Glutamatergic neuron (in vitro differentiated cells): ENCODE results near the gene LGR4. TPM values are rescaled to one million over a fixed set of nuclear protein-coding genes. Genes with fewer than 3 reads are reported as not detected.

ENCODE experiments used
- DNase-seq: peaks from one replicate; pipeline ENCODE4 v3.0.0; 2022
- H3K27ac Mint-ChIP-seq: one replicate; pipeline ENCODE4 v1.8.0; 2020; ENCODE audit warnings: mild to moderate bottlenecking, mixed read lengths, inconsistent platforms; ENCODE audit not compliant: unreplicated experiment
- H3K27me3 Mint-ChIP-seq: one replicate; pipeline ENCODE4 v1.8.0; 2020; ENCODE audit warnings: mild to moderate bottlenecking, moderate library complexity, mixed read lengths, inconsistent platforms; ENCODE audit not compliant: unreplicated experiment
- H3K36me3 Mint-ChIP-seq: one replicate; pipeline ENCODE4 v1.8.0; 2020; ENCODE audit warnings: mild to moderate bottlenecking, mixed read lengths, inconsistent platforms; ENCODE audit not compliant: unreplicated experiment
- H3K4me1 Mint-ChIP-seq: one replicate; pipeline ENCODE4 v1.8.0; 2020; ENCODE audit warnings: mild to moderate bottlenecking, low read depth, mixed read lengths, inconsistent platforms; ENCODE audit not compliant: unreplicated experiment
- H3K4me3 Mint-ChIP-seq: one replicate; pipeline ENCODE4 v1.8.0; 2020; ENCODE audit warnings: mild to moderate bottlenecking, mixed read lengths, inconsistent platforms; ENCODE audit not compliant: unreplicated experiment
- H3K9me3 Mint-ChIP-seq: one replicate; pipeline ENCODE4 v1.8.0; 2020; ENCODE audit warnings: mild to moderate bottlenecking, moderate library complexity, mixed read lengths, inconsistent platforms; ENCODE audit not compliant: unreplicated experiment
- total RNA-seq: library from RNA; stranded (reverse); fragmentation: NEBNext Ultra II Directional; extraction: Animal tissue kit (Norgen Biotek cat#: 25700); gene quantifications from one replicate; pipeline ENCODE4 v1.2.1, GENCODE V29; 2021; ENCODE audit not compliant: unreplicated experiment
- TF ChIP-seq, protein P1 (sequence below): fragments of 200-600 bp; sonication (generic); IDR thresholded peaks from one replicate; pipeline ENCODE4 v1.5.0; 2021; ENCODE audit not compliant: partially characterized antibody, unreplicated experiment

The LGR4 gene
- total RNA-seq, 1 donor from 2014 or later, result 87.1 TPM

DNA sequence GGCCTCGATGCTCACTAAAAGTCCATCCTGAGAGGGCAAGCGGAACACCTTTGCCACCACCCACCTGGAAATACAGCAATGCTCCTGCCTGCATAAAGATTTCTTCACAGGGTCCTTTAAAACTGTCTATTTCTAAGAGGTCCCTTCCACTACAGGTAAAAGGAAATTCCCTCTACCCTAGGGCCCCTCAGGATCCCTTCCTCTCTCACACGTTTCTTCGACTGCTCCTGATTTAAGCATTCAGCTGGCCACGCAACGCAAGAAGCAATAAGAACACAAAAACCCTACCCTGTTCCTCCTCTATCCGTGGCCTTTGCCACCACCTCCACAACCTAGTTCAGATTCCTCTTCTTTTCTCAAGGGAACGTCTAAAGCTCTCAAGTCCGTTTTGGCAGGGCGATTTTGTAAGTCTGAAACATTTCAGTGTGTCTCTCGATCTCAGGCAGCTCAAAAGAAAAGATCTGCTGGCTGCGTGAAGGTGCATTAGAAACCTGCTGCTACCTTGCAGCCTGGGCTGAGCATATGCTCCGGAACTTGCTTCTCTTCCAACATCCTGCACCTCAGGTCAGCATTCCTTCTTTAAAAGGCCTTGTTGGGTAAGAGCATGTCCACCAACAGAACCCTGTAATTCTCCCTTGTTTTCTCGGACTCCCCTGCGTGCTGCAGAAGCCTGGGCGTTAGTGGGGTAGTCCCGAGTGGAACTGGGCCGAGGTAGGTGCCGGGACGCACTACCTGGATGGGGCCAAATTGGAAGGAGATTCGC is 1.6 kb downstream of the LGR4 start:
- Mint-ChIP-seq H3K9me3 (peaks cover 9% of the 10 kb centered on the region), H3K27me3 (peaks cover 11% of the 10 kb centered on the region), H3K36me3 (no peaks in the 10 kb centered on the region), H3K27ac (peak overlapping the region; percentile 50), H3K4me1 (peaks cover 25% of the 10 kb centered on the region), H3K4me3 (peak overlapping the region; percentile 93)
- DNase-seq, result no peak
- TF ChIP-seq, protein P1, sequence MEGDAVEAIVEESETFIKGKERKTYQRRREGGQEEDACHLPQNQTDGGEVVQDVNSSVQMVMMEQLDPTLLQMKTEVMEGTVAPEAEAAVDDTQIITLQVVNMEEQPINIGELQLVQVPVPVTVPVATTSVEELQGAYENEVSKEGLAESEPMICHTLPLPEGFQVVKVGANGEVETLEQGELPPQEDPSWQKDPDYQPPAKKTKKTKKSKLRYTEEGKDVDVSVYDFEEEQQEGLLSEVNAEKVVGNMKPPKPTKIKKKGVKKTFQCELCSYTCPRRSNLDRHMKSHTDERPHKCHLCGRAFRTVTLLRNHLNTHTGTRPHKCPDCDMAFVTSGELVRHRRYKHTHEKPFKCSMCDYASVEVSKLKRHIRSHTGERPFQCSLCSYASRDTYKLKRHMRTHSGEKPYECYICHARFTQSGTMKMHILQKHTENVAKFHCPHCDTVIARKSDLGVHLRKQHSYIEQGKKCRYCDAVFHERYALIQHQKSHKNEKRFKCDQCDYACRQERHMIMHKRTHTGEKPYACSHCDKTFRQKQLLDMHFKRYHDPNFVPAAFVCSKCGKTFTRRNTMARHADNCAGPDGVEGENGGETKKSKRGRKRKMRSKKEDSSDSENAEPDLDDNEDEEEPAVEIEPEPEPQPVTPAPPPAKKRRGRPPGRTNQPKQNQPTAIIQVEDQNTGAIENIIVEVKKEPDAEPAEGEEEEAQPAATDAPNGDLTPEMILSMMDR, result no peak

DNA sequence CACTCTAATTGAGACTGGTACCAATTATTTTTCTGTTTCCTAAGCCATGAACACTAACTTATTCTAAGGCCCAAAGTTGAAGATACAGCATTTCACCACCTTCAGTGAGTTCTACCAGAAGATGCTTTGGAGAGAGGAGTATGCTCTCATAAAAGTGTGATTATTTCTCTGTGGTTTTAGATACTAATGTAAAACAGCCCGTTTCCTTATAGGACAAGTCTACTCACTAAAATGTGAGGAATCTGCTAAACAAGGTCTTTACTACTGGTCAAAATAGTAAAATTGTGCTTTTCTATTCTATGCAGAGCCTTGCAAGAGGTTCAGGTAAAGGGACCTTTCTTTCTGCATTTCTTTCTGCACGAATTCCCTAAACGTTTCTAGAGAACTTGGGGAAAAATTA is 2.4 kb downstream of the LGR4 start:
- no peaks in the 10 kb centered on the region for H3K36me3 Mint-ChIP-seq
- H3K4me3 Mint-ChIP-seq, result peak overlapping the region; percentile 93
- H3K4me1 Mint-ChIP-seq, result peaks cover 34% of the 10 kb centered on the region
- peaks cover 9% of the 10 kb centered on the region for H3K9me3 Mint-ChIP-seq
- TF ChIP-seq, protein P1, result no peak
- peak overlapping the region; percentile 46 for H3K27ac Mint-ChIP-seq
- peaks cover 11% of the 10 kb centered on the region for H3K27me3 Mint-ChIP-seq
- DNase-seq, result no peak

DNA sequence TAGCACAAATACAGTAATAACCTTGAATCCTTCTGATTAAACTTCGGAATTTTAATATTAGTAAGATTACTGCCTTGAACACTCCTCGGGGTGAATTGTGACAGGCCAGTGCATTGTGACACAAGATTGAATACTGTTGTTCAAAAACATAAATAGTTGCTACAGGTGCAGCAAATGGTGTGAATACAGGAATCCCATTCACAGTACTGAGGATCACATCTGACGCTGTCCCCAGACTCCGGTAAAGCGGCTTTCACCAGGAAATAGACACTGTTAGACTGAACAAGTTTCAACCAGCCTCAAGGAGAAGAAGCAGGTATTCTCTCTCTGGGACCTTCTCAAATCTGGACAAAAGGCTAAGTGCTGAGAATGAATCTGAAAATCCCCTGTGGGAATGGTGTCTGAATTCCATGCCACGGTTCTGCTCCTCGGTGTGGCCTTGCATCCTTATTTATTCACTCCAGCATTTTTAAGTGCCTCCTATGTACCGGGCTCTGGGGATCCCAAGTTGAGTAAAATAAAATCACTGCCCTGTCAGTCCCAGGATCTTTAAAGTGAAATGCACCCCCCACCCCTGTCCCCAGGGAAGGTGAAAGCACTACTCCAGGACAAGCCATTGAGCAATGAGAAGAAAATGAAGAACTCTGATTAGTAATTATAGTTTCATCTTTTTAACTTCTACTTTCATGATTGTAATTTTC is 3.4 kb downstream of the LGR4 start:
- Mint-ChIP-seq H3K4me3 (peak overlapping the region; percentile 93), H3K27me3 (peaks cover 11% of the 10 kb centered on the region), H3K27ac (peak overlapping the region; percentile 46), H3K9me3 (peaks cover 7% of the 10 kb centered on the region), H3K36me3 (no peaks in the 10 kb centered on the region), H3K4me1 (peaks cover 38% of the 10 kb centered on the region)
- peak; percentile 58 for DNase-seq
- TF ChIP-seq, protein P1, result no peak

DNA sequence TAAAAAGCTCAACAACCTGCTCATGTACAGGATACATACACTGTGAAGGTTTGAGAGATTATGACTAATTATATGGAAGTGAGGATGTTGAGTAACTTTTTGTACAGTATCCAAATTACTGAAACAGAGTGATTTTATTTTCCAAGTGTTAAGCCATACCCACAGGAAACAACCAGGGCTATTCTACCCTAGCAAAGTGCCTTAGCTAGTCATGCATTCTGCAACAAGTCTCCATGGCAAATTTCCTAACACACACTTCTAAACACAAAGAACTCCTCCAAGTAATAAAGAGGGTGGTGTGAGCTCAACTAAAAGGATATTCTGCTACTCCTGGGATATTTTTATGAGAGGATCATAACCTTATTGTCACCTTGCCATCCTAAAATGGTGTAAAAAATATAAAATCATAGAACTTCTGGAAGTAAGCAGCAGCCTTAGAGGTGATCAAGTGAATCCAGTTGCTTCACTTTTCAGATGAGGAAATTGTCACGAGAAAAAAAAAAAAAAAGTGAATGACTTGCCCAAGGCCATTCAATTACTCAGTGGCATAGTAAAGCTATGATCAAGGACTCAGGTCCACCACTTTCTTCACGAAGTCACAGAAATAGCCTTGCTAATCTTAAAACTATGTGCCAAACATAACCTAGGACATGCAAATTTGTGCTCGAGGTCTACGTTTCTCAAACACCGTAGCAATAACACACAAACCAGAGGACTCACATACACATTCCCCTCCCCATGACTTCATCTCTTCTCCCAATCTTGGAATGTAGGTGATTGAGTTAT is 4.2 kb downstream of the LGR4 start:
- peaks cover 7% of the 10 kb centered on the region for H3K9me3 Mint-ChIP-seq
- no peak for DNase-seq
- peaks cover 11% of the 10 kb centered on the region for H3K27me3 Mint-ChIP-seq
- peaks cover 40% of the 10 kb centered on the region for H3K4me1 Mint-ChIP-seq
- H3K27ac Mint-ChIP-seq, result peak overlapping the region; percentile 46
- no peaks in the 10 kb centered on the region for H3K36me3 Mint-ChIP-seq
- TF ChIP-seq, protein P1, result no peak
- H3K4me3 Mint-ChIP-seq, result peak overlapping the region; percentile 93
